Activated naive CD4-positive, alpha-beta T cell treated with anti-CD3 and anti-CD28 coated beads, Interleukin-2, amount 50 U/mL, for 16 hours (primary cell): ENCODE measurements around the gene CCDC18.

Experiments
- DNase-seq: peaks from one replicate; pipeline ENCODE4 v3.0.0-alpha.2; 2020

CCDC18 gene

GRCh38 chr1:93321720-93322119 is 141.2 kb downstream of the CCDC18 start:
- no peak for DNase-seq

GRCh38 chr1:93322349-93322748 is 141.8 kb downstream of the CCDC18 start:
- no peak for DNase-seq

DNA sequence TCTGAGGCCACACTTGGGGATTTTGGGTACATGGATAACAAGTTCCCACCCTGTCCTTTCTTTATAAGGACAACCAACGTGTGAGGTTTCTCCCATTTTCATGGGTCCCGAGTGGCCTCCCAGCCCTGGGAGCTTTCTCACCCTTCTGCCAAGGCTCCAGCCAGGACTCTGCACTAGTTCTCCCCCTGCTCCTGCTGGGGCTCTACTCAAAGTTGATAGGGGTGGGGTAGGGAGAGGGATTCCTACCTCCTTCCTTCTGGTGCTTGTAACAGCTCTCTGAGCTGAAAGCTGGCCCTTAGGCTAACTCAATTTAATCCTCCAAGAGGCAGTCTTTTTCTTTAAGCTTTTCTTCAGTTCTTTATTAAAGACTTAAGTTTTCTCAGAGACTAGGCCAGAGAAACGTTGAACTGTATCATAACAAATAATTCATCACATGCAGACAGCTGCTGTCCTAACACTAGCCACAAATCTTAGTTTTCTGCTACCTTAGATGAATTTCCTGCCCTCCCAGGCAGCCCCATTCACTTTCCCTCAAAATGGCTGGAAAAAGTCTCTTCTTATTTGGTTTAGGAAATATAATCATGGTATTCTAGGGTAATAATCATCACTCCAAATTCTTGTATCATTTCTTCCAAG is 142.8 kb downstream of the CCDC18 start:
- DNase-seq = no peak

GRCh38 chr1:93324486-93325464 is 144.3 kb downstream of the CCDC18 start:
- DNase-seq = no peak
